ENCODE measurements around the gene SLC43A3.
"Not testable (repeated sequence)": the region's sequence is repeated elsewhere in the genome, so short reads cannot be mapped to it uniquely, and the experiment has no call there.

The SLC43A3 gene

DNA sequence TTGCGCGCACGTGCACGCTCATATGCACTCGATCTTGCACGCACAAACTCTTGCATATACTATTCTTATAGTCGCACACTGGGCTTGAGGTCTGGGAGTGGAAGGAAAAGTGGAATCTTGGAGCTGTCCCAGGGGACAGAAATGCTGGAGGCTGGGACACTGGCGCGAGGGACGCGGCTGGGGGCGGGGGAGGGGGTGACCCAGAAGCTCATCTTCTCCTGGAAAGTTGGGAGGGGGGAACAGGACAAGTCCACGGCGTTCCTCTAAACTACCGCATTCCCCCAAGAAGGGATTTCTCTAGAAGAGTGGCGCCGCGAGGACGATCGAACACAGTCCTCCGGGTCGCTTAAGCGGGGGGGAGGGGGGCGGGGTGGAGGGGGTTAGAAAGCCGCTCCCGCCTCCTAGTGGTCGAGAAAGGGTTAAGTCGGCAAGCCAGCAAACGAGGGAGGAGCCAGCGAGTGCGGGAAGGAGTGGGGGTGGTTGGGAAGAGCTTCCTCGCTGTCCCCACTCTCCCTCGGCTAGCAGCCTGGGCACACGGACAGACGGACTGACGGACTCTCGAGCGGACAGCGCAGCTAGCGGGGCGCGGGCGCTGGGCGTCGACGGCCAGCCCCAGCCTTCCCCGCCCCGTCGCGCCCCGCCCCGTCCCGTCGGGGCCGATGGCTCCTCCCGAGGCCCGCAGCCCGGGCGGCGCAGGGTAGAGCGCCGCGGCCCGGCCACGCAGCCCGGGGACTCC is 33.3 kb upstream of the SLC43A3 start, which contains the start of gene RTN4RL2:
RTN4RL2 (plus strand) TSS at position 507 of the 736 bp plus-strand sequence. CDS start 338 bp downstream, outside the sequence.
- peak in 1 of 3 donors; percentile 49 for DNase-seq (ENCODE audit: low read depth in 2 of 3, low spot score in 1 of 3)

DNA sequence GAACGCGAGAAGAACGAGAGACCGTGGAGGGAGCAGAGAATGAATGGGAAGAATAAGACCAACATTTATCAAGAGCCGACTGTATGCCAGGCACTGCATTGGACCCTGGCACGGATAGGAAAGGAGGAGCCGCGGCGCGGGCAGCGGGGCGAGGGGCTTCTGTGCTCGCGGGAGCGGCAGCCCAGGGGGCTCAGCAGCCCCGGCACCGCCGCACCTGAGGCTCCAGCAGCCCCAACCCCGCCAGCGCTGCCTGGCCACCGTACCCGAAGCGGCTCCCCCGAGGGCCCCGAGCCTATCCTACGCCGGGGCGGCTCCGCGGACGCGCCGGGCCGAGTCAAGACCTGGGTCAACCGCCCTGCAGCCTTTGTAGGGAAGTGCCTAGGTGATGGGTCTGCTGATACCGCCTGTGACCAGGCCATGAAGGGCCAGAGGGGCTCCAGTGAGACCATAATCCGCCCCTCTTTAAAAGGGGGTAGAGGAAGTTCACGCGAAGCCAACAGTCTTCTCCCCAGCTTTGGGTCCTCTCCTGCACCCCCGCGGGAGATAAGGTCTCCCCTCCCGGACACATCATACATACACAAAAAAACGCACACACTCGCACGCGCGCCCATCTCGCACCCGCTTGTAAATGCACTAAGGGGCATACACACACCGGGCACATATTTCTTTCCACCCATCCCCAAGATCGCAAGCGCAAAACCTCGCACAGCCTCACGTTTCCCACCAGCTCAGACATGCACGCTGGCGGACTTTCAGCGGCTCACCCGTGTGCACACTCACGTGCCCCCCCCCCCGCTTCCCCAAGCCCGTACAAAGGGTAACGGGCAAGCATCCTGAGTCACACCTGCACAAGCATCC is 32.5 kb upstream of the SLC43A3 start:
- no peak for DNase-seq (ENCODE audit: low read depth in 2 of 3, low spot score in 1 of 3)

DNA sequence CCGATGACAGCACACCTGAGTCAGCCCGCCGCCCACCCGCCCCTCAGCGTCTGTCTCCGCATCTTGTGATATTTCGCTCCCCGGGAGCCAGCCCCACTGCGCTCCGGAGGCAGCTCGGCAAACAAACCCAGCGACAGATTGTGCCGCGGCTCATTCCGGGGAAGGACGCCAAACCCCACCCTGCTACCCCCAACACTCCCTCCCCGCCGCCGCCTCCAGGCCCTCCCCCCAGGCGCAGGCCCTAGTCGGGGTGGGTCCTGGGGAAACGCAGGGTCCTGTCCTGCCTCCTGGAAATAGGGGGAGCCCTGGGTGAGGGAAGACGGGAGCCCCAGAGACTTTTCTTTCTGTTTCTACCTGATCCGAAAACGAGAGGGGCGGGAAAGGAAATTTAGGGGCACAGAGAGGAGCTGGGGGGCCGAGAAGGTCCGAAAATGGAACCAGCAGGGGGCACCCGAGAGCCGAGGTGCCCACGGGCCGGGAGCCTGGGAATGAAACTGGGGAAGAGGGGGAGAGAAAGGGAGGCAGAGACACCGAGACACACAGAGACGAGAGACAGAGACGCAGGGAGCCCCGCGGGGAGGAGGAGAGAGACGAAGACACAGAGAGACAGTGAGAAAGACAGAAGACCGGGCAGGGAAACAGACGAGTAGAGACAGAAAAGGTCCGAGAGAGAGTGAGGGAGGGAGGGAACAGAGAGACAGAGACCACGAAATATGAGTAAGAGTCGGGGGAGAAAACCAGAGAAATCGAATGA is 31.7 kb upstream of the SLC43A3 start:
- DNase-seq (ENCODE audit: low read depth in 2 of 3, low spot score in 1 of 3) = peak in 1 of 3 donors; percentile 38

DNA sequence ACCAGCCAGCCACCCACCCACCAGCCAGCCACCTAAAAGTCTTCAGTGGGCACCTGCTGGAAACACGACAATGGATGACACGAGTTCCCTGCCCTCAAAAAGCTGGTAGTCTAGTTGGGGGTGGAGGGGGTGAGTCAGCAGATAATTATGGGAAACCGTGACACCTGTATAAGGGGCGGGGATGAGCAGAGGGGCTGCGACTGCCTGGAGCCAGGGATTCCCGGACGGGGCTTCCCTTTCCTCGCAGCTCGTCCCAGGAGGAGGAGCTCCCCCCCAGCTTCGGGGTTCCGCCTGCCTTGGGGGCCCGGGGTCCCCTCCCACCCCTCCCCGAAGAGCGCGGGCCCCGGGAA is 31.1 kb upstream of the SLC43A3 start:
- no peak for DNase-seq (ENCODE audit: low read depth in 2 of 3, low spot score in 1 of 3)

DNA sequence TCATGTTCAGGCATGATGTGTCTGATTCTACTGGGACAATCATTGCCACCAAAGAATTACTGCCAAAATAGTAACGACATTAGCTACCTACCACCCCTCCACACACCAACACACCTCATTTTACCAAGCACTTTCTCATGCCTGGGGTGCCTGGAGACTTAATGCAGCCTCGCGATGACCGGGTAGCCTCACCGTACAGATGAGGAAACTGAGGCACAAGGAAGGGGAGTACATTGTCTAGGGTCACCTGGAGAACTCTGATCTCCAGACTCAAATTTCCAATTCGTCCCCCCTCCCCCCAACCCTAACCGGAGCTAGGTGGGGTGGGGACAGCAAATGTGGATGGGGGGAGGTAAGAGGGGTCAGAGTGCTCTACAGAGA is 30.7 kb upstream of the SLC43A3 start:
- DNase-seq (ENCODE audit: low read depth in 2 of 3, low spot score in 1 of 3) = no peak

DNA sequence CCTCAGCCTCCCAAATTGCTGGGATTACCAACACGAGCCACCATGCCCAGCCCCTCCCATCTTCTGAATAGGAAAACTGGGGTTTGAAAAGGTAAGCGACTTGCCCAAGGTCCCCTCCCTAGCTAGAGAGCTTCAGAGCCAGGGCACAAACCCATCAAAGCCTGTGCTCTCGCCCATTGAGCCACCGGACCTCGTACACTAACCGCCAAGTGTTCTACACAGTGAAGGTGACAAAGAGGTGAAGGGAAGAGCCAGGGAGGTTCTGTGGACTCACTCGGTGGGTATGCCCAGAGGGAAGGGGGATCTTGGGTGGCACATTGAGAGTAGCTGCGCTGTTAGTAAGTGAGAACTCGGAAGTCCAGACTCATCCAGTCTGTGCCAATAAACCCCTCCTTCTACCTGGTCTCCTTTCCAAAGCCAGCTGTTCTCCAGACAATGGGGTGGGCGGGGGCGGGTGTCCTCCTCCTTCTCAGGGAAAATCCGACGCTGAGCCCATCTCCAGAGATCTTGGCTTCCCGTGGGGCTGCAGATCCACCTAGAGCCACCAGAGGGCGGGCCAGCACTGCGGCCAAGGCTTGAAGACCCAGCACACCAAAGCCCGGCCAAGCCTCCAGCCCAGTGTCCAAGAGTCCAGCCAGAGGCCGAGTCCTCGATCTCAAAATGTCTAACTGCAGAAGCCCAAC is 30.2 kb upstream of the SLC43A3 start:
- DNase-seq (ENCODE audit: low read depth in 2 of 3, low spot score in 1 of 3) = peak; percentile 57 to 81 (median 66)

DNA sequence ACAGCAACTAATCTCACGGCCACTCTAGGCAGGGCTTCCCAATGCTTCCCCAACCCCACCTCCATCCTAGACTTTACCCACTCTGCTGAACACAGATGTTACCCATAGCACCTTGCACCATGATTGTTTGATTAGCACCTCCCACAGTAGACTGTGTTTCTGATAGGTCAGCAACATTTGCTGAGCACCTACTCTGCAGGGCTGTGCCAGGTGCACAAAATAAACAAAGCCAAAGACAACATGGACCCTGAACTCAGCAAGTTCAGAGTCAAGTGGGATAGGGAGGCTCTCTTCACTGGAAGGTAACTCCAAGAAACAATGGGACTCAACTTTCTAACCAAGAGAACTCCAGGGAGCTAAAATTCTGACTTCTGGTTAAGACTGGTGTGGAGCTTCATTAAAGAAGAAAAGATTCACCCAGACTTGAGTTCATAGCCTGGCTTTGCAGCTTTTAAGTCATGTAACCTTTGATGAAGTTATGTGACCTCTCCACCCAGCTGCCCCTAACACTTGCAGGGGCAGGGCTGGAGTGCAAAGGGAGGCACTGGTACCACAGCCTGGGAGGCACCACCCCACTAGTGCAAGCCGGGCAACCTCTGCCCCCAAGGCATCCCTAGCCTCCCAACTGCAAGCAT is 26.7 kb upstream of the SLC43A3 start:
- DNase-seq (ENCODE audit: low read depth in 2 of 3, low spot score in 1 of 3) = no peak

DNA sequence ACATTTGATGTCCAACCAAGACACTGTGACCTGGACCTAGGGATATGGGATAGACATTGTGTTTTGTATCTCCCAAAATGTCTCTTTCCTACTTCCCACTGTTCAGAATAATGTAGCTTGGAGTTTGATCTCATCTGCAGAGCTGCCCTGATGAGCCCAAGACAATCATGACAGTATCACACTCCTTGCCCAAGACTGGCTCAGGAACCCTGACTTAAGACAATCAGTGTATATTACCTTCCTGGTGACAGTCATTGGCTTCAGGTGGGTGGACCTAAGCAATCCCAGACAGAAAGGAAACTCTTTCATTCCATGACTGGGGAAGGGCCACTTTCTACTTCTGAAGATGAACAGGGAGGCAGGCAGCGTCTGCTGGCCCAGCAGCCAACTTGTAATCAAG is 19.1 kb upstream of the SLC43A3 start:
- DNase-seq (ENCODE audit: low read depth in 2 of 3, low spot score in 1 of 3) = no peak

DNA sequence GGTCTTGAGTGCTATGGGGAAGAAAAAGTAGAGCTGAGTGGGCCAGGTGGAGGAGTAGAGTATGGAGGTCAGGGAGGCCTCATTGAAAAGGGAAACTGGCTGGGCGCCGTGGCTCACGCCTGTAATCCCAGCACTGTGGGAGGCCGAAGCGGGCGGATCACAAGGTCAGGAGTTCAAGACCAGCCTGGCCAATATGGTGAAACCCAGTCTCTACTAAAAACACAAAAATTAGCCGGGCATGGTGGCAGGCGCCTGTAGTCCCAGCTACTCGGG is 18.1 kb upstream of the SLC43A3 start:
- not testable (repeated sequence) for DNase-seq (ENCODE audit: low read depth in 2 of 3, low spot score in 1 of 3)

DNA sequence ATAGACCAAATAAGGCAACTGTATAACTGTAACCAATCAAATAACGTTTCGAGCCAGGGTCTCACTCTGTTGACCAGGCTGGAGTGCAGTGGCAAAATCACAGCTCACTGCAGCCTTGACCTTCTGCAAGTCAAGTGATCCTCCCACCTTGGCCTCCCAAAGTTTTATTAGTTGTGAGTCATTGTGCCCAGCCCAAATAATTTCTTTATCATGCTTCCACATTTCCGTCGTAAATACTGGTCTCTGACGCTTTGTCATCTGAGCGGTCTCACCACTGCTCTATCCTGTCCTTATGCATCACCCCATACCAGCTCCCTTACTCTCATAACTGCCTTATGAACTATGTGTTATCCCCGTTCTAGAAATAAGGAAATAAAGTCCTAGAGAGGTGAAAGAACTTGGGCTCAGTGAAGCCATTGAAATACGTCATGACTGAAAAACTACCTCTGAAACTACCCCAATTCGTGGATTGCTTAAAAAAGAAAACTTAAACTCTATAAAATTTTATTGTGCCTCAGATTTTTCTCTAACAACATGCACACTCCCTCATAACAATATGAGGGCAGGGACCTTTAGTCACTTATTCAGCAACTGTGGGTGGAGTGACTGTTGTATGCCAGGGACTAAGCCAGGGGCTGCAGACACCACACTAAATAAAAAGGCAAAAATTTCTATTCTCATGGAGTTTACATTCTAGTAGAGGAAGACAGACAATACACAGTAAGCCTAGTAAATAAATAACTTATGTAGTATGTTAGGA is 17.6 kb upstream of the SLC43A3 start:
- DNase-seq (ENCODE audit: low read depth in 2 of 3, low spot score in 1 of 3) = no peak

DNA sequence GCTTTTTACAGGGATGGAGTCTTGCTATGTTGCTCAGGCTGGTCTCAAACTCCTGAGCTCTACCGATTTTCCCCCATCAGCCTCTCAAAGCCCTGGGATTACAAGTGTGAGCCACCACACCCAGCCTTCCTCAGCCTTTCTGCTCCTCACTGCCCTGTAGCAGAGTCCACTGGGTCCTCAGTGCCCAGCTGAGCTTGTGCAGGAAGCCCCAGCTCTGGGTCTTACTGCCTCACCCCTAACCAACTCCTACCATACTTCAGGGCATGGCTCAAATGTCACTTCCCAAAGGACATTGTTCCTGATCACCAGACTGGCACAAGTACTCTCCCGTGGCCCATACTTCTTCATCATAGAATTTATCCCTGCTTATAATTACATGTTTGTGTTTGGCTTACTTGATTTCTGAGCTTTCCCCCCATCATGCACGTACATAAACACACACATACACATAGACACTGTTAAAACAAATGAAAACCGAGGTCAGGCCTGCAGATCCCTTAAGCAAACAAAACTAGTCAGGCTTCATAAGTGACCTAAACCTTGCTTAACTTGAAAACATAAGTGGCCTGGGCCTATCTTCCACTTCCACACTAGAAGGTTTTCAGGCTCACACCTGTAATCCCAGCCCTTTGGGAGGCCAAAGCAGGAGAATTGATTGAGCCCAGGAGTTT is 14.0 kb upstream of the SLC43A3 start:
- no peak for DNase-seq (ENCODE audit: low read depth in 2 of 3, low spot score in 1 of 3)

DNA sequence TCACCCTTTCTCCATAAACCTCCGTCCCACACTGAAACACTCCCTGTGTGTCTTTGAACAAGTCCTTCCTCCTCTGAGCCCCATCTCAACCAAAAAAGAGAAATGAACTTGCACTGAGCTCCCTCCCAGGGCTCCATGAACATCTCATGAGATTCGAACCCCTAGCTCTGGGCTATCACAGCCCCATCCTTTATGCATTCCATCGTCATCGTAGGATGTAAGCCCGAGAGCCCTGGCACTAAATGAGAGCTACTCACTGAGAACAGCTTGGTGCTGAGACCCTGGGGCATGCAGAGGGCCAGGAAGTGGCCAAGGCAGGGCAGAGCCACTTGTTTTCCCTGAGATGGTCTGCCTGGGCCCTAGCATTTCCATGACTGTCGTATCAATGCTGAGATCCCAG is 12.9 kb upstream of the SLC43A3 start:
- DNase-seq (ENCODE audit: low read depth in 2 of 3, low spot score in 1 of 3) = no peak

DNA sequence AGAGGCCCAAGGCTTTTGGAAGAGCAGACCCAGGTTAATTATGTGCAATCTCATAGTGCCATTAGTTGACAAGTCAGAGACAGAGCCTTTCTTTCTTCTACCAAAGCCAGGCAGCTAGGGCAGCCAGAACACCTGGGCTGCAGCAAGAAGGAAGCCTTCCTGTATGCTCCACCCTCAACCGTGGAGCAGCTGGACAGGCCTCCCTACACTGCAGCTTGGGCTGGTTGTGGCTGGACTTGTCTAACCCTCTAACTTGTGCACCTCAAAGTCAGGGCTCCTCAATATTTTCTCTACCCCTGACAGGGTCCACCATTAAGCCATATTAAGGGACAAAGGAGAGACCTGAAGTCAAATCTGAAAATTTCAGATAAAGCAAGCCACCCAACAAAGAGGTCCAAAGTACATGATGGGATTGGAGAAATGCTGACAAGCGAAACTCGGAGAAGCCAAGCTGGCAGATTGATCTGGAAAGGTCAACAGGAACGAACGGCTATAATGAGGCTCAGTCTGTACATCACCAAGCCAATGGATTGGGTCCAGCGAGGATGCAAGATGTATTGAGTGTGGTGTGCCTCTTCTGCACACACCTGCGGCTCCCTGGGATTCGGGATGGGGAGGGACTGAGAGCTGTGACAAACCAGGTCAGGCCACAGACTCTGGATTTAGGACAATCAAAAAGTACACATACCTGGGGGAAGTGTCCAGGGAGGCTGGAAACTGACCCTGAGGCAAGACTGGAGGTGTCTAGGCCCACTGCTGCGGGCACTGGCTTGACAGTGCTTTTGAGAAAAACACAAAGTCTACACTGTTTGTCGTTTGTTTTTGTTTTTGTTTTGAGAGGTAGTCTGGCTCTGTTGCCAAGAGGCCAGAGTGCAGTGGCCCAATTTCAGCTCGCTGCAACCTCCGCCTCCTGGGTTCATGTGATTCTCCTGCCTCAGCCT is 11.7 kb upstream of the SLC43A3 start:
- DNase-seq (ENCODE audit: low read depth in 2 of 3, low spot score in 1 of 3) = no peak

DNA sequence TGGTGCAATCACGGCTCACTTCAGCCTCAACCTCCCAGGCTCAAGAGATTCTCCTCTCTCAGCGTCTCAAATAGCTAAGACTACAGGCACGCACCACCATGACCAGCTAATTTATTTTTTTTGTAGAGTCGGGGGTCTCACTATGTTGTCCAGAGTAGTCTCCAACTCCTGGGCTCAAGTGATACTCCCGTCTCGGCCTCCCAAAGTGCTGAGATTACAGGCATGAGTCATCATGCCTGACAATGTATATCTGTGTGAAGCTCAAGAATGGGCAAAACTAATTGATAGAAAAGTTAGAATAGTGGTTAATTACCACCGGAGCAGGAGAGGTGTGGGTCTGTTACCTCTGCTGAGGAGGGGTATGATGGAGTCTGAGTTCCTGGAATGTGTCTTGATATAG is 9.1 kb upstream of the SLC43A3 start:
- DNase-seq (ENCODE audit: low read depth in 2 of 3, low spot score in 1 of 3) = no peak

DNA sequence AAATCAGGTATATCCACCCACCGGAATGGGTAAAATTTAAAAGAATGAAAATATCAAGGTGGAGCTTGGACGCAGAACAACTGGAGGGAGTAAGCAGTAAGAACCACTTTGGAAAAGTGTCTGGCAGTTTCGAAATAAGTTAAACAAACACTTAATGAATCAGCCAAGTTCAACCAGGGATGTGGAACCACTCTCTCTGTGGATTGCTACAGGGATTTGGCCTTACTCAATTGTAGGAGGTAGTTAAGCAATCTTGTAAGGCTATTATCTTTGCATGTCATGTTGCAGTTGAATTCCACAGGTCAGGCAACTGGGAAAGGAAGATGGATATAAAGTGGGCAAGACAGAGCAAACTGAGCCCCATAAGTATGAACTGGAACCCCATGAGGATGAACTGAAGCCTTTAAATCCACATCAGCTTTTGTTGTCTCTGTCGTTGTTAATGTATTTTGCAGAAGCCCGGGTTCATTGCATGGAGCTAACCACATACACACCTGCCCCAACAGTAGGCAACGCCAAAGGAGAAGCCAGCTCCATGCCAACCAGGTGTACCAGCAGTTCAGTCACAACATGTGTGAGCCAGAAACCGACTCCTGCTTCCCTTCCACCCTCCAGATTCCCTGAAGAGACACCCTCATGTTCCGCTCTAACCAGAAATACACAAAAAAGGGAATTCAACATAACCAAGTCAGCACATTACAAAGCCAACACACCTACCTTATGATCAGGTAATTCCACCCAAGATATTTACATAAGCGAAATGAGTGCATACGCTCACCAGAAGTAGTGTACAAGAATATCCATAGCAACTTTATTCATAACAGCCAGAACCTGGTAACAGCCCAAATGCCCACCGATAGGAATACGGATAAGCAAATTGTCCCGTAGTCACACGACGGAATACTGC is 8.0 kb upstream of the SLC43A3 start:
- DNase-seq (ENCODE audit: low read depth in 2 of 3, low spot score in 1 of 3) = no peak

DNA sequence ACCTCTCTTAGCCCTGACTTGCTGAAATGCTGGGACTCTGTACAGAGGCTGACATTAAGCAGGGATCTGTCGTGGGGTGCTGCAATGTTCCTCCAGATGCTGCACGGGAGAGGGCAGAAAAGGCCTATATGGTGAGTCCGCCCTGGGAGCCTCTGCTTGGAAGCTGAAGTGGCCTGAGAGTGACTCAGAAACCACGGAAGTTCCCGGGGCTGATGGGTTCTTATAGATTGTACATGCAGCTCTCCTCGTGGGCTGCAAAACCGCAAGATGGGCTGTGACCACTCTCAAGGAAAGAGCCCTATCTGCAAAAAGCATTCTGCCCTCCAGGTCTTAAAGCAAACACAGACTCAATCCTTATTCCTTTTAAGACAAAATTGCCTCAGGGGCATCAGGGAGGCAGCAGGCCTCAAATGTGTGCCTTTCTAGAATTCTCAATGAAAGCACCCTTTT is 5.8 kb upstream of the SLC43A3 start:
- no peak for DNase-seq (ENCODE audit: low read depth in 2 of 3, low spot score in 1 of 3)

DNA sequence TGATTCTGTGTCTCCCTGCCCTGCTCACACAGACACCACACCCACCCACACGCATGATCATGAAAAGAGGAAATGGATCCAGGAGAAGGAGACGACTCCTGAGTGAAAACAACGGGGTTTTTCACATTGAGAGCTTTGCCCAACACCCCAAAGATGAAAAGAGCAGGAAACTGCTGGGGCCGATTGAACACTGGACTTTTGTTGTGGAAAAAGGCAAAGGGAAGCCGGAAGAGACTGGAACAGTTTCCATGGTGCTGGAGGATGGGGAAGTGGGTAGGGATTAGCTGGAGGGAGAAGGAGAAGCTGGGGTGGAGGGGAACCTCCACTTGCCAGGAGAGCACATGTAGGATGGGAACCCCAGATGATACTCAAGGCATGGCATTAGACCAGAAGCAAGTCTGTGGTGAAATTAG is 5.2 kb upstream of the SLC43A3 start:
- DNase-seq (ENCODE audit: low read depth in 2 of 3, low spot score in 1 of 3) = no peak

Data from stimulated activated CD4-positive, alpha-beta T cell treated with anti-CD3 and anti-CD28 coated beads, Interleukin-12 subunit alpha, Interleukin-12 subunit beta, amount 100 ng/mL, for 48 hours (primary cell).